ENCODE data around the gene CDO1. TPM values are rescaled to one million over a fixed set of nuclear protein-coding genes. Genes with fewer than 3 reads are reported as not detected.

CDO1 gene
- total and polyA plus RNA-seq, 2 of the 8 experiments (the other 6 are each of a cell fraction or from before 2014, with no cell fraction given): 26.1 to 29.5 TPM

DNA sequence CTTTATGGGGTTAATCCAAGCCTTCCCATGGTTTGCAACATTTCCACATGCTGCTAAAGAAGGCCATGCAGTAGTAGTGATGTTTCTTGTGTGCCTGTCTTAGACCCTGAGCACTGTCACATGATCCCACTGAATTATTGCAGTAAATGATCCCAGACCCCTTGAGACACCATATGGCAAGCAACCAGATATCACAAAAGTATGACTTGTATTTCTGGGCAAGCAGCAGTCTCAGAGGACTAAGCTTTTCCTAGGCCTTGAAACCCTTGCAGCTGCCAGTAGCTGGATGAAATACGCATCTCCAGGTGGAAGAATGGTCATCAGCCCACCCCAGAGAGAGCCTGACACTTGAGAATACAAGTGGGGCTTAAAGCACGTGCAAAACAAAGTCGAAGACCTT, 41.8 kb downstream of the CDO1 start:
- H4K20me1 ChIP-seq (replicated peaks in 1 of 2; ENCODE audit: control insufficient read depth in 1 of 2, insufficient read depth in 2 of 2, low read length in 2 of 2): no peaks in the 10 kb centered on the region
- H2BK120ac ChIP-seq (replicated peaks; ENCODE audit: low read depth, low read length): no peak overlapping the region
- H3K9me3 ChIP-seq (ENCODE audit: insufficient read depth in 2 of 2, low read depth in 1 of 2, low read length in 1 of 2): no peaks in the 10 kb centered on the region
- no peak for FAIRE-seq
- H3K4me1 ChIP-seq (replicated peaks in 1 of 4; ENCODE audit: control insufficient read depth in 3 of 4, insufficient read depth in 4 of 4, low read length in 3 of 4): no peaks in the 10 kb centered on the region
- H4K5ac ChIP-seq (ENCODE audit: insufficient read length, low read depth, low read length): no peak overlapping the region
- H3K4me2 ChIP-seq (ENCODE audit: insufficient read depth in 1 of 2, low read depth in 2 of 2, low read length in 2 of 2): no peak overlapping the region
- H3K4ac ChIP-seq (replicated peaks; ENCODE audit: insufficient read length, low read depth, low read length): no peak overlapping the region
- H2BK20ac ChIP-seq (ENCODE audit: low read length): no peak overlapping the region
- no peak overlapping the region for H3K9ac ChIP-seq (replicated peaks in 1 of 4; ENCODE audit: extremely low read depth in 1 of 4, low read depth in 3 of 4, low read length in 3 of 4)
- H3K27ac ChIP-seq (ENCODE audit: low read depth, low read length): no peak overlapping the region
- H2BK15ac ChIP-seq (ENCODE audit: low read length): no peak overlapping the region
- H3K4me3 ChIP-seq (ENCODE audit: extremely low read depth in 1 of 4, insufficient read depth in 2 of 4, low read depth in 3 of 4, low read length in 4 of 4): no peak overlapping the region
- H2AFZ ChIP-seq (ENCODE audit: low read length): no peak overlapping the region
- H2BK12ac ChIP-seq (ENCODE audit: low read depth, low read length): no peak overlapping the region
- H2BK5ac ChIP-seq (ENCODE audit: low read depth, low read length): no peak overlapping the region
- 89% methylated on average over 3 of the region's 3 CpGs; no CpG with 5 or more reads in 1 of the 2 experiments for WGBS, 2 experiments (ENCODE audit: extremely low coverage in 1 of 2, insufficient coverage in 1 of 2, insufficient read length in 1 of 2, insufficient replicate concordance in 2 of 2, low coverage in 1 of 2, low lambda C conversion rate in 2 of 2, missing lambda C conversion rate in 1 of 2)
- H3K23ac ChIP-seq (ENCODE audit: insufficient read length): no peak overlapping the region
- H3K79me2 ChIP-seq (ENCODE audit: control insufficient read depth in 1 of 2, insufficient read depth in 2 of 2, low read length in 2 of 2): no peaks in the 10 kb centered on the region
- no peak overlapping the region for H4K91ac ChIP-seq (replicated peaks; ENCODE audit: insufficient read length, low read length)
- no peaks in the 10 kb centered on the region for H3K23me2 ChIP-seq (ENCODE audit: low read depth, low read length)
- no peaks in the 10 kb centered on the region for H3K36me3 ChIP-seq (ENCODE audit: control insufficient read depth in 2 of 4, insufficient read depth in 4 of 4, low read length in 3 of 4)
- no peak overlapping the region for H3K14ac ChIP-seq (ENCODE audit: insufficient read length)
- DNase-seq (ENCODE audit: low read depth in 1 of 2, low spot score in 2 of 2): no peak
- no peak overlapping the region for H4K8ac ChIP-seq (ENCODE audit: extremely low read depth, insufficient read depth, low read length)
- CTCF ChIA-PET (ENCODE audit: partially characterized antibody): interaction anchor here (1.3 to 8.2 kb wide), 3 partner anchors 9 to 29 kb away, joined by 3 to 78 read pairs (median 9); no protein-coding TSS in a partner anchor
- H3K27me3 ChIP-seq (replicated peaks in 1 of 4; ENCODE audit: control insufficient read depth in 3 of 4, extremely low read depth in 1 of 4, insufficient read depth in 3 of 4, low read length in 3 of 4): no peaks in the 10 kb centered on the region
- POLR2A ChIA-PET (ENCODE audit: partially characterized antibody): no interaction called here
- no peak overlapping the region for H3K56ac ChIP-seq (replicated peaks; ENCODE audit: insufficient read length, low read depth, low read length)
- no peak overlapping the region for H3K18ac ChIP-seq (ENCODE audit: extremely low read depth, low read length)
- no peak overlapping the region for H2AK5ac ChIP-seq (ENCODE audit: low read depth, low read length)
- H3K79me1 ChIP-seq (ENCODE audit: low read depth, low read length): no peaks in the 10 kb centered on the region
- TF ChIP-seq, protein P1, sequence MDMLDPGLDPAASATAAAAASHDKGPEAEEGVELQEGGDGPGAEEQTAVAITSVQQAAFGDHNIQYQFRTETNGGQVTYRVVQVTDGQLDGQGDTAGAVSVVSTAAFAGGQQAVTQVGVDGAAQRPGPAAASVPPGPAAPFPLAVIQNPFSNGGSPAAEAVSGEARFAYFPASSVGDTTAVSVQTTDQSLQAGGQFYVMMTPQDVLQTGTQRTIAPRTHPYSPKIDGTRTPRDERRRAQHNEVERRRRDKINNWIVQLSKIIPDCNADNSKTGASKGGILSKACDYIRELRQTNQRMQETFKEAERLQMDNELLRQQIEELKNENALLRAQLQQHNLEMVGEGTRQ (IDR thresholded peaks at IDR 0.05; ENCODE audit: low read length): no peak
